ENCODE data around the gene ARHGAP6.

Gene ARHGAP6

GRCh38 chrX:11311706-11312105 is 354.0 kb downstream of the ARHGAP6 start:
- FAIRE-seq (no peak), DNase-seq (ENCODE audit: low spot score) (no peak)

GRCh38 chrX:11309220-11309619 is 356.5 kb downstream of the ARHGAP6 start:
- DNase-seq (ENCODE audit: low spot score) (no peak), FAIRE-seq (no peak)

GRCh38 chrX:11305641-11306040 is 360.1 kb downstream of the ARHGAP6 start:
- DNase-seq (ENCODE audit: low spot score): no peak
- no peak for FAIRE-seq

GRCh38 chrX:11304829-11305228 is 360.9 kb downstream of the ARHGAP6 start:
- DNase-seq (ENCODE audit: low spot score) (no peak), FAIRE-seq (no peak)

- DNase-seq (ENCODE audit: low spot score): no peak
- no peak for FAIRE-seq
Observed at GRCh38 chrX:11298600-11298999, 367.1 kb downstream of the ARHGAP6 start.

GRCh38 chrX:11296051-11296450 is 369.7 kb downstream of the ARHGAP6 start:
- FAIRE-seq (no peak), DNase-seq (ENCODE audit: low spot score) (no peak)

GRCh38 chrX:11293113-11293512 is 372.6 kb downstream of the ARHGAP6 start, which contains the start of gene AMELX:
AMELX (plus strand) TSS chrX:11293413; CDS start chrX:11294789, 1,376 bp downstream.
- FAIRE-seq (no peak), DNase-seq (ENCODE audit: low spot score) (no peak)

GRCh38 chrX:11290416-11291102 is 375.2 kb downstream of the ARHGAP6 start:
- FAIRE-seq (no peak), DNase-seq (ENCODE audit: low spot score) (no peak)

GRCh38 chrX:11287505-11287904 is 378.2 kb downstream of the ARHGAP6 start:
- DNase-seq (ENCODE audit: low spot score) (no peak), FAIRE-seq (no peak)

- no peak for FAIRE-seq
- no peak for DNase-seq (ENCODE audit: low spot score)
Observed at GRCh38 chrX:11285651-11286050, 380.1 kb downstream of the ARHGAP6 start.

GRCh38 chrX:11282043-11282442 is 383.7 kb downstream of the ARHGAP6 start:
- no peak for FAIRE-seq
- DNase-seq (ENCODE audit: low spot score): no peak

- FAIRE-seq: no peak
Observed at GRCh38 chrX:11273544-11273943, 392.2 kb downstream of the ARHGAP6 start.

GRCh38 chrX:11272863-11273262 is 392.9 kb downstream of the ARHGAP6 start:
- DNase-seq (ENCODE audit: low spot score) (no peak), FAIRE-seq (no peak)

More at GRCh38 chrX:11273544-11273943, 392.2 kb downstream of the ARHGAP6 start:
- no peak for DNase-seq (ENCODE audit: low spot score)

GRCh38 chrX:11272290-11272689 is 393.4 kb downstream of the ARHGAP6 start:
- no peak for DNase-seq (ENCODE audit: low spot score)
- no peak for FAIRE-seq

GRCh38 chrX:11269996-11270395 is 395.7 kb downstream of the ARHGAP6 start:
- no peak for FAIRE-seq
- no peak for DNase-seq (ENCODE audit: low spot score)

- DNase-seq (ENCODE audit: low spot score) (no peak), FAIRE-seq (no peak)
Observed at GRCh38 chrX:11269006-11269405, 396.7 kb downstream of the ARHGAP6 start.

GRCh38 chrX:11267425-11267824 is 398.3 kb downstream of the ARHGAP6 start:
- DNase-seq (ENCODE audit: low spot score) (no peak), FAIRE-seq (no peak)

GRCh38 chrX:11266573-11267003 is 399.1 kb downstream of the ARHGAP6 start:
- FAIRE-seq (no peak), DNase-seq (ENCODE audit: low spot score) (no peak)

- no peak for FAIRE-seq
Observed at GRCh38 chrX:11265352-11265751, 400.4 kb downstream of the ARHGAP6 start.

GRCh38 chrX:11264925-11265324 is 400.8 kb downstream of the ARHGAP6 start:
- DNase-seq (ENCODE audit: low spot score): no peak

More at GRCh38 chrX:11265352-11265751, 400.4 kb downstream of the ARHGAP6 start:
- DNase-seq (ENCODE audit: low spot score): no peak

GRCh38 chrX:11261260-11261659 is 404.5 kb downstream of the ARHGAP6 start:
- peak; percentile 12 for DNase-seq (ENCODE audit: low spot score)
- FAIRE-seq: no peak

More at GRCh38 chrX:11264925-11265324, 400.8 kb downstream of the ARHGAP6 start:
- FAIRE-seq: no peak

GRCh38 chrX:11259437-11259836 is 406.3 kb downstream of the ARHGAP6 start:
- DNase-seq (ENCODE audit: low spot score): no peak
- FAIRE-seq: no peak

GRCh38 chrX:11257711-11258110 is 408.0 kb downstream of the ARHGAP6 start:
- DNase-seq (ENCODE audit: low spot score): no peak
- FAIRE-seq: no peak

Measured in urothelium cell line (cell line).